ENCODE results near the gene ORAI1.
"Not testable (repeated sequence)": the region's sequence is repeated elsewhere in the genome, so short reads cannot be mapped to it uniquely, and the experiment has no call there.

Gene ORAI1

DNA sequence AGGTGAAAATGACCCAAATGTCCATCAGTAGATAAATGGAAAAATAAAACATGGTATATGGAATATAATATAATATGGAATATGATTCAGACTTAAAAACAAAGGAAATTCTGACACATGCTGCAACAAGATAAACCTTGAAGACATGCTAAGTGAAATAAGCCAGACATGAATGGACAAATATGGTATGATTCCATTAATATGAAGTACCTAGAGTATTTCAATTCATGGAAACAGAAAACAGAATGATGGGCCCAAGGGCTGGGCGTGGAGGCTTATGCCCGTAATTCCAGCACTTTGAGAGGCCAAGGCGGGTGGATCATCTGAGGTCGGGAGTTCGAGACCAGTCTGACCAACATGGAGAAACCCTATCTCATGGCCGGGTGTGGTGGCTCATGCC is 22.7 kb upstream of the ORAI1 start:
- DNase-seq (ENCODE audit: low spot score) = no peak

DNA sequence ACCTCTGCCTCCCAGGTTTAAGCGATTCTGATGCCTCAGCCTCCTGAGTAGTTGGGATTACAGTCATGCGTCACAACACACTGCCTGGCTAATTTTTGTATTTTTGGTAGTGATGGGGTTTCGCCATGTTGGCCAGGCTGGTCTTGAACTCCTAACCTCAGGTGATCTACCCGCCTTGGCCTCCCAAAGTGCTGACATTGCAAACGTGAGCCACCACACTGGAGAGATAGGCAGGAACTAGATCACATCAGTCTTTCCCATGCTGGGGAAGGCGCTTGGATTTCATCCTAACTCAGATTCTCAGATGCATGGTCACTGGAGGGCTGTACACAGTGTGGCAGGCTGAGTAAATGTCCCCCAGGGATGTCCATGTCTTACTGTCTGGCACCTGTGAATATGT is 18.0 kb upstream of the ORAI1 start:
- DNase-seq (ENCODE audit: low spot score) = no peak

DNA sequence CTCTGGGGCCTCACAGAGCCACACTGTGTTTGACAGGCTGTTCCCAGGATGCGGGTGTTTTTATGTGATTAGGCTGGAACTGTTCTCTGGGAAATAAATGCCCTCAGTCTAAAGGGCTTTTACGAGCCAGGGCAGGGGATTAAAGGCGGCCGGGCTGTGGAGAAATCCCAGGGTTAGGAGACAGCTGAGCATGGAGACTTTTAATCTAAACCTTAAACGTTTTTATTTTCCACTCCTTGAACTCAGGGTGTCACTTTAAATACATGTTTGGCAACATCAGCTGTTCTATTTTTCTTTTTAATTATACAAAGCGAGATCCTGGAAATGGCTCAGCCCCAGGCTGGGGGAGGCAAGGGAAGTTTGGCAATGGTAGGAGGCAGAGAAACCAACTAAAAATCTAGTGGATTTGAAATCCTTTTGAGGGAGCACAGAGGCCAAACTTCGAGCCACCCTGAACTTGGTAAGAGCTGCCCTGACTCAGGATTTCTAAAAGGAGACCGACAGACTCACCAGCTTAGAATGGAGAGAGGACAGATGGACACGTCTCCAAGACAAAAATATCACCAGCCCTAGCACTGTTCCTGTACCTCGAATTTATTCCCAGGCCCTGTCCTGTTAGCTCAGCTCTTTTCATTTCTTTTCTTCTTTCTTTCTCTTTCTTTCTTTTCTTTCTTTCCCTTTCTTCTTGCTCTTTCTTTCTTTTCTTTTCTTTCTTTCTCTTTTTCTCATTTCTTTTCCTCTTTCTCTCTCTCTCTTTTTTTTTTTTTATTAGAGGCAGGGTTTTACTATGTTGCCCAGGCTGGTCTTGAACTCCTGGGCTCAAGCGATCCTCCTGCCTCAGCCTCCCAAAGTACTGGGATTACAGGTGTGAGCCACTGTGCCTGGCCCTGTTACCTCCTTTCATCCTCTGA is 15.8 kb upstream of the ORAI1 start:
- DNase-seq (ENCODE audit: low spot score) = peak; percentile 62

DNA sequence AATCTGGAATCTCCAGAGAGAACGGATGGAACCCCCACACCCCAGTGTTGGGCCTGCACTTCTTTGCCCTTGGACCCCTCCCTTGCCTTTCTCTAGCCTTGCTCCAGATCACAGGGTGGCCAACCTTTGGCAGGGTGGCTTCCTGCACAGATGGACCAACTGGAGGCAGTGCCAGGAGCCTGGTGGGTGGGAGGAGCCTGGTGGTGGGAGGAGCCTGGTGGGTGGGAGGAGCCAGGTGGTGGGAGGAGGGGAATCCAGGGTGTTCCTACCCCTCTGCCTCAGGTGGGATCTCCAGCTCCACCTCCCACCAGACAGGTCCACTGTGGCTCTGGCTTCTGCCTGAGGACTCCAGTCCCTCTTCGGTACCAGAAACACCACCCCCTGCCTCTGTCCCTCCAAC is 15.0 kb upstream of the ORAI1 start:
- DNase-seq (ENCODE audit: low spot score) = no peak

DNA sequence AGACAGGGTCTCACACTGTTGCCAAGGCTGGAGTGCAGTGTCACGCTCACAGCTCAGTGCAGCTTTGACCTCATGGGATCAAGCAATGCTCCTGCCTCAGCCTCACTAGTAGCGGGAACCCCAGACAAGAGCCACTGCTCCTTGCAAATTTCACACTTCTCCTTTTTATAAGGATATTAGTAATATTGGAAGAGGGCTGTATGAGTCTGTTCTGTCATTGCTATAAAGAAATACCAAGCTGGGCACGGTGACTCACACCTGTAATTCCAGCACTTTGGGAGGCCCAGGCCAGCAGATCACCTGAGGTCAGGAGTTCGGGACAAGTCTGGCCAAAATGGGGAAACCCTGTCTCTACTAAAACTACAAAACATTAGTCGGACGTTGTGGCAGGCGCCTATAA is 12.9 kb upstream of the ORAI1 start:
- no peak for DNase-seq (ENCODE audit: low spot score)

DNA sequence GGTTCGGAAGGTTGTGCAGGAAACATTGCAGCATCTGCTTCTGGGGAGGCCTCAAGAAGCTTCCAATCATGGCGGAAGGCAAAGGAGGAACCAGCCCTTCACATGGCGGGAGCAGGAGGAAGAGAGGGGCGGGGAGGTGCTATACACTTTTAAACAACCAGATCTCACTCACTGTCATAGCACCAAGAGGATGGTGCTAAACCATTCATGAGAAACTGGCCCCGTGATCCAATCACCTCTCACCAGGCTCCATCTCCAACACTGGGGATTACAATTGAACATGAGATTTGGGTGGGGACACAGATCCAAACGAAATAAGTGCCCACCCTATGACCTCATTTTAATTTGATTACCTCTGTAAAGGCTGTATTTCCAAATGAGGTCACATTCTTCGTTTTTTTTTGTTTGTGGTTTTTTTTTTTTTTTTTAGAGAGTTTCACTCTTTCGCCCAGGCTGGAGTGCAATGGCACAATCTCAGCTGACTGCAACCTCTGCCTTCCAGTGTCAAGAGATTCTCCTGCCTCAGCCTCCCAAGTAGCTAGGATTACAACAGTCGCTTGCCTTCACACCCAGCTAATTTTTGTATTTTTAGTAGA is 11.4 kb upstream of the ORAI1 start:
- DNase-seq (ENCODE audit: low spot score) = no peak

DNA sequence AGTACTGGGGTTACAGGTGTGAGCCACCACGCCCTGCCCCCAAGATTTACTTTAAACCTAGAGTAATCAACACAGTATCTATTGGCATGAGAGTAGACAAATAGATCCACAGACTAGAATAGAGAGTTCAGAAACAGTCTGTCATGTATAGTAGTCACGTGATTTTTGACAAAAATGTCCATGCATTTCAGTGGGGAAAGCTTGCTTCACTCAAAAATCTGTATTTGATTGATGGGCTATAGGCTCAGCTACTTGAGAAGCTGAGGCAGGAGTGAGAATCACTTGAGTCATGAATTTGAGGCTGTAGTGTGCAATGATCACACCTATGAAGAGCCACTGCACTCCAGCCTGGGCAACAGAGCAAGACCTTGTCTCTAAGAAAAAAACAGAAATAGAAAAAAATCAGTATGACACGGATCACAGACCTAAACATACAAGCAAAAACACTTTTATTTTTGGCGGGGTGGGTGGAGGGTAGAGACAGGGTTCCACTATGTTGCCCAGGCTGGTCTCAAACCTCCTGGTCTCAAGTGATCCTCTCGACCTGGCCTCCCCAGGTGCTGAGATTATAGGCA is 7.6 kb upstream of the ORAI1 start:
- DNase-seq (ENCODE audit: low spot score) = no peak

DNA sequence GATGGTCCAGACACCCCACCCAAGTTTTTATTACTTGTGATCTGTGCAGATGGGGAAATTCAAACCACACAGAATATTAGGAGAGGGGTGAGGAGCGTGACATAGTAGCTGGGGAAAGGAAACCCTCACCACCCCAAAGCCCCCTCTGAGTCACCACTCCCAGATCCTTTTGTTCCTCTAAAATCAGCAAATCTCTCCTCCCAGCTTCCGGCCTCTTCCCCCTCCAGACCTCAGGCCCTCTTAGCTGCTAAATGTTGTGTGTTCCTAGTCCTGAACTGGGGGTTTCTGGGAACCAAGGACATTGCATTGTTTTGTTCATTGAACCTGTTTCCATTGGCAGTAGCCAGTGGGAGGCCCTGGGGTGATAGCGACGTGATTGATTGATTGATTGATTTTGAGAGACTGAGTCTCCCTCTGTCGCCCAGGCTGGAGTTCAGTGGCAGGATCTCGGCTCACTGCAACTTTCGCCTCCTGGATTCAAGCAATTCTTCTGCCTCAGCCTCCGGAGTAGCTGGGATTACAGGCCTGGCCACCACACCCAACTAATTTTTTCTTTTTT is 5.9 kb upstream of the ORAI1 start:
- no peak for DNase-seq (ENCODE audit: low spot score)

DNA sequence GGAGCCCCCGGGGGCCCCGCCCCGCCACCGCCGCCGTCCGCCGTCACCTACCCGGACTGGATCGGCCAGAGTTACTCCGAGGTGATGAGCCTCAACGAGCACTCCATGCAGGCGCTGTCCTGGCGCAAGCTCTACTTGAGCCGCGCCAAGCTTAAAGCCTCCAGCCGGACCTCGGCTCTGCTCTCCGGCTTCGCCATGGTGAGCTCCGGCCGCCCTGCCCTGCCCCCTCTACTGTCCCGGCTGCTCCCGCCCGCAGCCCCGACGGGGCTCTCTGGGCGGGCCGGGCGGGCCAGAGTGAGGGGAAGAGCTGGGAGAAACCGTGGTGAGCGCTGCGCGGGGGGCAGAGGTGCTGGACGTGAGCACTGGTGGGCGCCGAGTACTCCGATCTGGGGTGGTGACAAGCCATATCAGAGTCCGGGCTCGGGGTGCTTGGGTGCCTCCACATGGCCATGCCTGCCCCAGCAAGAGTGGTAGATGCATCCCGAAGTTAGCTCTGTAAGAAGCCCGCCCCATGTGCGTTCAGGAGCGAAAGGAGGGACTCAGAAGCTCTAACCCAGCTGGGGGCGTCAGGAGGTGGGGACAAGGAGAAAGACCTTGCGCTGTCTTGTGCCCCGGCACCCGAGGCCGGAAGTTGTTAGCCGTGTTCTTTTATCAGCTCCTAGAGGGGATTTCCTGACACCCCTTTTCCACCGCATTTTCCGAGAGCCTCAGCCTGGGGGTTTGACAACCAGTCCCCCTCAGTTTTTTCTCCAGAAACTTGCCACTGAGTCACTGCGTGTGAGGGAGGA is 717 bp downstream of the ORAI1 start:
- DNase-seq (ENCODE audit: low spot score) = peak; percentile 85

DNA sequence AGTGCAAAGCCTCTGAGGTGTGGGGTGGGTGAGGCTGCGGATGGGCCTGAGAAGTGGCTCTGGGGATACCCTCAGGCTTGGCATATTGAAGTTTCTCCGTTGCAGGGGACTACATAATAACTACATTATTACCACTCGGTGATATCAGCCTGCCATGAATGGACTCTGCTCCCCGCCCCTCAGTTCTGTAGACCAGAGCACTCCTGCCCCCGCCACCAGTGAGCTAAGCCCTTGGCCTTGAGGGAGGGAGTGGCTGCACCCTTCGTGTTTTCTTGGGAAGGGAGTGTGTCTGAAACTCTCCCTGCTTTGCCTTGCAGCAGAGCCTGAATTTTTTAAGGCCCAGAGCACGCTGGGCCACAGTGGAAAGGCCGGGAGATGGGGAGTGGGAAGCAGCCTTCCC is 1.7 kb downstream of the ORAI1 start:
- no peak for DNase-seq (ENCODE audit: low spot score)

DNA sequence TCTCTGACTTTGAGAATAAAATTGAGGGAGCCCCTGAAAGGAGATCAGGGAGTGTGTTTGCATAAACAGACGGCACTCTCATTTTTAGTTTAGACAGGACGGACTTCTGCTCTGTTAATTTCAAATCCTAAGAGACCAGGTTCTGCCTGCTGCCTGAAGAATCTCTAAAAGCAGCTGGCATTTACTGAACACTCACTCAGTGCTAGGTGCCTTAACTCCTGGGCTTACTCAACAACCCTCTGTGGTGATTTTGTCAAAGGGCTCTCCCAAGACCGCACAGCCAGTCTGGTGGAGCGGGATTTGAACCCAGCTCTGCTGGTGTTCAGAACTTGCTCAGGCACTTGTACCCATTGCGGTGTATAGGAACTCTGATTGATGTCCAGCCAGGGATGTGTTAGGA is 2.2 kb downstream of the ORAI1 start:
- no peak for DNase-seq (ENCODE audit: low spot score)

DNA sequence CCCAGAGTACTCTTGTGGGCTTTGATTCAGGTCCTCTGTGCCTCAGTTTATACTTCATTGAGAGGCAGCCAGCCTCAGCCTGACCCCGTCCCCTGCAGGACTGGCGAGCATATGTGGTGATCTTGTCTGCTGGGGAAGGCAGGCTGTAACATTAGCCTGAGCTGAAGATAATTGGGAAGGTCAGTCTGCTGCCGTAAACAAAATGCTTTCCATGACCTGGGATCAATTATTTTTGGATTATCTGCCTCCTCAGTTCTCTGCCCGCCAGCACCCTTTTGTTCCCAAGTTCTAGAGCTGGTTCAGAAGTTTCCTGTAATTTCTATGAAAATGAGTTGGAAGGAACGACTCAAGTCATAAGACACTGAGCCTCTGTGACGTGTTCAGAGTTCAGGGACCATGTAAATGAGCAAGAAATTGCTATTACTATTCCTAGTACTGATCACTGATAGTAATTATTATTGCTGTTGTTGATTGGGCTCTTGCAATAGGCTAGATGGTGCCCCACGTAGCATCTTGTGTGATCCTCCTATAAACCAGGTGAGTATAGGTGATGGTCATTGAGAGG is 4.5 kb downstream of the ORAI1 start:
- no peak for DNase-seq (ENCODE audit: low spot score)

DNA sequence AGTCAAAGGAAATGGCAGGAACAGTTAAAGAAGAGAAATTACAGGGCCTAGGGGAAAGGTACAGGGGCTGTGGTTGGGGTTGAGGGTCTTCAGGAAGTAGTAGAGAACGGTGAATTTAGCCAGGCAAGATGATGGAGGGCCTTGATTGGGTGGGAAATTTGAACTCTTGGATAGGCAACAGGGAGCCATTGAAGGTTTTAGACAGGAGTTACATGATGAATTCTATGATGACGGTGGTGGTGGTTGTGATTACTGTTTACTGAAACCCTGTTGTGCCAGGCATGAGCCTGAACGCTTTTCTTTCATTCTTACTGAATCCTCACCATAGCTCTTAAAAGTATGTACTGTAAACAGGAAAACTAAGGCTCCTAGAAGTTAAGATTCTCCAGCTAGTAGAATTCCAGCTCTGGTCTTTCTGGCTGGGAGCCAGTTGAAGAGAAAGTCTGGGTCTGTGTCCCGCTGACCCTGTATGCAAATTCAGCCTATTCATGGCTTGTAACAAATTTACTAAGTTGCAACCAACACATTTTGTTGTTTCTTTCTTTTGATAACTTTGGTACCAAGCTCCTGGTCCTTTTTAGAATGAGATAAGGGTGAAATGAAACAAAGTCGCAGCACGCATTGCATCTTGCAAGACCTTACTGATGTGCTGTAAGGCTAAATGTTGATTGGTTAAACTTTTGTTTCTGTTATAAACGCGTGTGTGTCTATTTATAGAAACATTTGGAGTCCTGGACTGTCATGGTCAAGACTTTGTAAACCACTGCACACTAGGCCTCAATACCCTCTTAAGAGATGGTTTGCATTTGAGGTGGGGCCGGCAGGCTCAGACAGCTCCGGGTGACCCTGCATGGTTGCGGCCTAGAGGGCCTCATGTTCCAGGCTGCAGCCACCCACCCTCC is 6.0 kb downstream of the ORAI1 start:
- DNase-seq (ENCODE audit: low spot score) = no peak

DNA sequence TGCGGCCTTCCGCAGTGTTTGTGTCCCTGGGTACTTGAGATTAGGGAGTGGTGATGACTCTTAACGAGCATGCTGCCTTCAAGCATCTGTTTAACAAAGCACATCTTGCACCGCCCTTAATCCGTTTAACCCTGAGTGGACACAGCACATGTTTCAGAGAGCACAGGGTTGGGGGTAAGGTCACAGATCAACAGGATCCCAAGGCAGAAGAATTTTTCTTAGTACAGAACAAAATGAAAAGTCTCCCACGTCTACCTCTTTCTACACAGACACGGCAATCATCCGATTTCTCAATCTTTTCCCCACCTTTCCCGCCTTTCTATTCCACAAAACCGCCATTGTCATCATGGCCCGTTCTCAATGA is 7.5 kb downstream of the ORAI1 start:
- not testable (repeated sequence) for DNase-seq (ENCODE audit: low spot score)

DNA sequence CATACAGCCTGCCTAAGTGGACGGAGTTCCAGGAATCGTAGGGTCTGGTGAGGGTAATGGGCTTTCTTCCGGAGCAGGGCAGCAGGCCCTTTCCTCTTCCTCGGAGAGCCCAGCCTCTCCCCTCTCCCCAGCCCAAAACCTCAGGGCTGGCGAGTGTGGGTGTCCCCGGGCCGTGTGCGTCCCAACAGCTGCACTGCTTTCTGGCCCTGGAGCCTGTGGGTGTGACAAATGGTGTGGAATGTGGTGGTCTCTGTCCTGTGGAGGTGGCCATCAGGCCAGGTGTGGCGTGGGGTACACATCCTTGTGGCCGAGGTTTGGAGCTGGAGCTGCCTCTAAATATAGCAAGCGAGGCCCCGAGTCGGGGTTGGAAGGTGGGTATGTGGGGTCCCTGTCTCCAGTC is 8.5 kb downstream of the ORAI1 start:
- no peak for DNase-seq (ENCODE audit: low spot score)

DNA sequence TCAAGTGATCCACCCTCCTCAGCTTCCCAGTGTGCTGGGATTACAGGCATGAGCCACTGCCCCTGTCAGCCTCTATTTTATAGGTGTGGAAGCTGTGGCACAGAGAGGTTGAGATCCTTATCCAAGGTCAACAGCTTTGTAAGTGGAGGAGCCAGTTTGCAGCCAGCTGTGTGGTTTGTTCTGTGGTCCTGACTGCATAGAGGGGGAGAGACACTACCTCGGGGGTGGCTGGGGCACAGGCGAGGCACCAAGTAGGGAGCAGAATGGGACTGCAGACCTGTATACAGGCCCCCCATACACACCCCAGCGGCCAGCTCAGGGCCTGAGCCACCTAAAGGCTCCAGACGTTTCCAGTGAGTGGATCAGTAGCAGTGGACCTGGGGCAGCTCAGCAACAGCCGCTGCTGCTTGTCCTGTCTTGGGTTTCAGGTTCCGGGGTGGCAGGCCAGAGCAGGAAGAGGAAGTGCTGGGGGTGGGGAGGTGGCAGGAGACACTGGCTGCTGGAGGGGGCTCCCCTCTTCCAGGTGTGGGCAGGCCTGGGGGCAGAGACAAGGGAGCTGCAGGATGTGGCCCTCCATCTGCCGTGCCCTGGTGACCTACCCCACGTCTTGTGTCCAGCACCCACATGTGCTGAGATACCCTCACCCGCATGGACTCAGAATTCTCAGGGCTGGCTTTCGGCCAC is 11.0 kb downstream of the ORAI1 start:
- DNase-seq (ENCODE audit: low spot score) = no peak

DNA sequence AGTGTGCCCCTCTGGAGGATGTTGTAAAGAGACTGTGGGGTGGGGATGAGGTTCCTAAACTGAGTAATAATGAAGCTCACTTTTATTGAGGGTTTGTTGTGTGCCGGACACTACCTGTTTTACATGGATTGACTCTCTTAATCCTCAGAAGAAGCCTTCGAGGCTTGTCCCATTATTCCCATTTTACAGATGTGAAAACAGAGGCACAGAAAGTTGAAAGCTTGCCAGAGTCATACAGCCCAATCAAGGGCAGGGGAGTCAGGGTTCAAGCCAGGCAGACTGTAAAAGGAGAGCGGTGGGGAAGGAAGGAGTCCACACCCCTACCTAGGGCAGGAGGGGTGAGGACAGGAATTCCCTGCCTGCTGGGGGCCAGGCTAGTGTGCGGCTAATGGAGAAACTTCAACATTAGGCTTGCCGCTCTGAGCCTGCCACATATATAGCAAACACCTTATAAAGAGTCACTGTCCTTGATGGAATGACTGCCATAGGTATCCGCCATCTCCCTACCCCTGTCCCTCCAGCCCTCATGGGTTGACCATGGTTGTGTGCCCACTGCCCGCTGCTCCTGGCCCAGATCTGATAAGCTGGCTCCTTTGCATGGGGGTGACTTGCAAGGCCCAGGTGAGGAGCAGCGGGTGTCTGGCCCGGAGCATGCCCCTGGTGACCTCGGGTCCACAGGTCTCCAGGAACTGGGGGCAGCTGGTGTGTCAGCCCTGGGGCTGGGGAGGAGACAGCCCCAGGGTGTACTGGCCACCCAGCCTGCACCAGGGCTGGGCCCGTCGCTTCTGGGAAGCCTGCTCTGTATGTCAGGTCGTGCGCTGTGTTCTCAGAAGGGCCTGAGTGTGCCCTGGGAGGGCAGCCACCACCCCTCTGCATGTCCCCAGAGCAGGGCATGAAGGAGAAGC is 12.2 kb downstream of the ORAI1 start:
- DNase-seq (ENCODE audit: low spot score) = no peak

DNA sequence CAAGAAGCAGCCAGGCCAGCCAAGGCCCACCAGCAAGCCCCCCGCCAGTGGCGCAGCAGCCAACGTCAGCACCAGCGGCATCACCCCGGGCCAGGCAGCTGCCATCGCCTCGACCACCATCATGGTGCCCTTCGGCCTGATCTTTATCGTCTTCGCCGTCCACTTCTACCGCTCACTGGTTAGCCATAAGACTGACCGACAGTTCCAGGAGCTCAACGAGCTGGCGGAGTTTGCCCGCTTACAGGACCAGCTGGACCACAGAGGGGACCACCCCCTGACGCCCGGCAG is 15.0 kb downstream of the ORAI1 start:
- DNase-seq (ENCODE audit: low spot score) = no peak

DNA sequence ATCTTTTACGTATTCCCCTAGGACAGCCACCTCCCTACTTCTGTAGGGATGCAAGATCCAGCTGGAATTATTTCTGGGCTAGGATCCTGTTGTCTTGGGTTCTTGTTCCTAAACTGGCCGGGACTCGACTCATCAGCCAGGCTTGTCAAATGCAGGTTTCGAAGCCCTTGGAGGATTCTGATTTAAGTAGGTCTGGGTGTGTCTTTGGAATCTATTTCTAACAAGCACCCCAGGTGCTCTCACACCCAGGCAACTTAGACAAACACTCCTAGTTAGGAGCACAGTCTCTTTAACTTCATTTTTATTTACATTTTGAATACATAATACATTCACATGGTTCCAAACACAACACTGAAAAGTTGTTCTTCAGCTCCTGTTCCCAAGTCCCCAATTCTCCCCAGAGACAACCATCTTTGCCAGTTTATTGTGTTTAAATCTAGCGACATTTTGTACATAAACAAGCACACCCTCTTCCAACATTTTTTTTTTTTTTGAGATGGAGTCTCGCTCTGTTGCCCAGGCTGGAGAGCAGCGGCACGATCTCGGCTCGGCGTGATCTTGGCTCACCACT is 22.2 kb downstream of the ORAI1 start:
- DNase-seq (ENCODE audit: low spot score) = no peak
